AG10803 (cell line): Measurements from ENCODE around the gene SFTPB.
"Not testable (repeated sequence)": the region's sequence is repeated elsewhere in the genome, so short reads cannot be mapped to it uniquely, and the experiment has no call there.

Source experiments
- DNase-seq: peaks from one replicate; pipeline ENCODE4 v3.0.0; 2010; ENCODE audit warnings: low read depth
- H3K4me3 ChIP-seq: 2 replicates; pipeline ENCODE4 v1.5.1; 2011; ENCODE audit warnings: mild to moderate bottlenecking, low read length, control low read depth
- TF ChIP-seq, protein P1 (sequence below): conservative IDR thresholded peaks from 2 replicates; pipeline ENCODE4 v1.5.1; 2011; ENCODE audit warnings: mild to moderate bottlenecking, low read length, control low read depth, inconsistent platforms

The SFTPB gene

DNA sequence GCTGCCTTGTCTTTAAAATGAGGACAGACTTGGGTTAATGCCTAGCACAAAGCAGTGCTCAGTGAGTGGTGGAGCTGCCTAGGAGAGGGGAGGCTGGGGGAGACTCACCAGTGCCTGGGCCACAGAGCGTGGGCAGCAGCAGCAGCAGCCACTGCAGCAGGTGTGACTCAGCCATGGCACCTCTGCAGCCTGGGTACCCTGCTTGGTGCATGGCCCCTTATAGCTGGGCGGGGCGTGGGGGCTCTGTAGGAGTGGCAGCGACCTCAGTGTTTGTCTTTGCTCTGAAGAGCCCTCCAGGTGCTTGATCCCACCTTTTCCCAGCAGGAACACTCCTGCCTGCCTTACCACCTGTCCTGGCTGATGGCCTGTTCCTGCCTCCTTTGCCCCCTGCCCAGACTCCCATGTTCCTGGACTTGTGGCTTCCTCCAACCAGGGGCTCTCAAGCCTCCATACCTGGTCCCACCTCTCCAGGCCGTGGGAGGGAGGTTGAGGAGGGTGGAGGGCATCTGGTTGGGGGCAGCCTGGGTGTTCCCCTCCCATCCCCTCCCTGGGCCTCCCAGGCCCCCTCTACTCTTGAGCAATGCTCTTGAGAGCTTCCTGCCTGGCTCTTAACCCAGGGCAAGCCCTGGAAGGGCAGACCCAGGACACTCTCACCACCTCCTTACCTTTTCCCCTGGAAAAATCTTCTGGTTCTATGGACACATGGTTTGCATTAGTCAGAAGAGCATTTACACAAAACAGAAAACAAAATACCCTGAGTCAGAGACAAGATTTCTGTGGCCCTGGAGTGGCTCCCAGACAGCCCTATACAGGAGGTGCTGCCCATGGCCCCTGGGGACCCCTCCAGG is at the start of gene SFTPB:
SFTPB (minus strand) TSS at position 191 of the 848 bp plus-strand sequence; CDS start at position 175, 16 bp downstream.
- no peak within 1 kb of the TSS for H3K4me3 ChIP-seq
- TF ChIP-seq, protein P1, sequence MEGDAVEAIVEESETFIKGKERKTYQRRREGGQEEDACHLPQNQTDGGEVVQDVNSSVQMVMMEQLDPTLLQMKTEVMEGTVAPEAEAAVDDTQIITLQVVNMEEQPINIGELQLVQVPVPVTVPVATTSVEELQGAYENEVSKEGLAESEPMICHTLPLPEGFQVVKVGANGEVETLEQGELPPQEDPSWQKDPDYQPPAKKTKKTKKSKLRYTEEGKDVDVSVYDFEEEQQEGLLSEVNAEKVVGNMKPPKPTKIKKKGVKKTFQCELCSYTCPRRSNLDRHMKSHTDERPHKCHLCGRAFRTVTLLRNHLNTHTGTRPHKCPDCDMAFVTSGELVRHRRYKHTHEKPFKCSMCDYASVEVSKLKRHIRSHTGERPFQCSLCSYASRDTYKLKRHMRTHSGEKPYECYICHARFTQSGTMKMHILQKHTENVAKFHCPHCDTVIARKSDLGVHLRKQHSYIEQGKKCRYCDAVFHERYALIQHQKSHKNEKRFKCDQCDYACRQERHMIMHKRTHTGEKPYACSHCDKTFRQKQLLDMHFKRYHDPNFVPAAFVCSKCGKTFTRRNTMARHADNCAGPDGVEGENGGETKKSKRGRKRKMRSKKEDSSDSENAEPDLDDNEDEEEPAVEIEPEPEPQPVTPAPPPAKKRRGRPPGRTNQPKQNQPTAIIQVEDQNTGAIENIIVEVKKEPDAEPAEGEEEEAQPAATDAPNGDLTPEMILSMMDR: no peak
- peak; percentile 54 for DNase-seq

DNA sequence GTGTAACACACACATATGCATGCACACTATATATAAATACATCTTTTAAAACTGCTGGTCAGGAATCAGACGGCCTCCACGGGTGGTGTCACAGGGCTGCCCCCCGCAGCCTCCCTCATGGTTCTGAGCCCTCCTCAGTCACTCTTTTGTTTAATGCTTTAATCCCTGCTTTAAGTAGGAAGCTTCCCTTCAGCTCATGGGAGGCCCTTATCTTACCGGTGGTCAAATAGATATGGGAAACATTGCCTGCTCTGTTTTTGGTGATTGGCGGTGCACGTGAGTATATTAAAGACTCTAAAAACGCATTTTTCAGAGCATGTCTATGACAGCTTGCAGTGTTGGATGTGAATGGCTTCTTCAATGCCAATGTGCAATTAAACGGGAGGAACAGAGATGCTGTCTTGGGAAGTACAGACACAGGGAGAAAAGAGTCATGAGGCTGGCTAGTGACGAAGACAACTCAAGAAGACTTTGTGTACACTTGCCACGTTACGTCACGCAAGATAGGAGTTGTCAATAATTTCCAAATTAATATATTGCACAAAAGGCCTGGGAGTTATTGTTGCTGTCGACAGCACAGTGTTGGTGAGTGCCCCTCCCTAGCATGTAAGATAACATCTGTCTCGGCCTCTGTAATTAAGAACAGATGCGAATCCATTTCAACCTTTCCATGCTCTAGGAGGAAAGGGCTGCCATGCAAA is 49.5 kb upstream of the SFTPB start:
- TF ChIP-seq, protein P1: no peak
- peak; percentile 93 for DNase-seq
- H3K4me3 ChIP-seq: no peak overlapping the region

DNA sequence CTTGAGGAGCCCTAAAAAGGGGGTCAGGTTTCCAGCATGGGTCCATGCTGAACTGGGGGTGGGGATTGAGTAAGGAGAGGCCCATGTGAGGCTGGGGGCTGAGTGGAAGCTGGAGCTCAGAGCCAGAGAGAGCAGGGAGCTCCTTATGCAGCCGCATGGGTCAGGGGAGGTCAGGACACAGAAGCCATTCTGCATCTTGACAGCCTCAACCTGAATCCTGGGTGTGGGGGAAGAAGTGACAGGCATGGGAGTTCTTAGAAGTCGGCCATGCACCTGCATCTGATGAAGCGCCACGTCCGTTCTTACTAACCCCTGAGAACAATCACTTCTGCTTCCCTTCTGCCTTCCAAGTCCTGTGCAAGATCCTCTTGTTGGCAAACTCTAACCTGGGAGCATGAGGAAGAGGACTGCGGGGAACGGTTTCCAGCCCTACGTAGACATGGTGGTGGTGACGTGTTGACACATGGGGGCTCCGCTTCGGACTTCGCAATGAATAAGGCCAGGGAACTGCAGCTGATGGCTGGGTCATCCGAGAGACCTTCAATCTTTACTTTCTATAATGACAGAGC is 48.4 kb upstream of the SFTPB start:
- TF ChIP-seq, protein P1: no peak
- no peak overlapping the region for H3K4me3 ChIP-seq
- DNase-seq: no peak

DNA sequence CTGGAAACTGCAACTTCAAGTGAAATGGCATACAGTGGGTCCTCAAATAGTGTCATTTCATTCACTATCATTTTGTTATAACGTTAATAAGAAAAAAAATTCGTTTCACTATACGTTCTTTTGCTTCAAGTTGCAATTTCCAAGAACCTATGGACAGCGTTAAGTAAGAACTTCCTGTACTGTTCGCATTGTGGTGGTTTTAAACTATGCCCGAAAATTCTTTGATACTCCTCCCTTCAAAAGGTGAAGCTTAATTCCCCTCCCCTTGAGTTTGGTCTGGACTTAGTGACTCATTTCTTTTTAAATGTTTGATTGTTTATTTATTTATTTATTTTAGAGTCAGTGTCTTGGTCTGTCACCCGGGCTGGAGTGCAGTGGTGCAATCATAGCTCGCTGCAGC is 46.8 kb upstream of the SFTPB start:
- TF ChIP-seq, protein P1: no peak
- no peak for DNase-seq
- no peak overlapping the region for H3K4me3 ChIP-seq

DNA sequence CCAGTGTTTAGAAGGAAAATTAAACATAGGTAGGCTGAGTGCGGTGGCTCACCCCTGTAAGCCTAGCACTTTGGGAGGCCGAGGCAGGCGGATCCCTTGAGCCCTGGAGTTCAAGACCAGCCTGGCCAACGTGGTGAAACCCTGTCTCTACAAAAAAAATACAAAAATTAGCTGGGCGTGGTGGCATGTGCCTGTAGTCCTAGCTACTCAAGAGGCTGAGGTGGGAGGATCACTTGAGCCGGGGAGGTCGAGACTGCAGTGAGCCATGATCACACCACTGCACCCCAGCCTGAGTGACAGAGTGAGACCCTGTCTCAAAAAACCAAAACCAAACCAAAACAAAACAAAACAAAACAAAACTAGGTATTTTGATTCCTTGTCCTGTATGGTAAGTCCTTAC is 46.4 kb upstream of the SFTPB start:
- not testable (repeated sequence) for DNase-seq, H3K4me3 ChIP-seq

DNA sequence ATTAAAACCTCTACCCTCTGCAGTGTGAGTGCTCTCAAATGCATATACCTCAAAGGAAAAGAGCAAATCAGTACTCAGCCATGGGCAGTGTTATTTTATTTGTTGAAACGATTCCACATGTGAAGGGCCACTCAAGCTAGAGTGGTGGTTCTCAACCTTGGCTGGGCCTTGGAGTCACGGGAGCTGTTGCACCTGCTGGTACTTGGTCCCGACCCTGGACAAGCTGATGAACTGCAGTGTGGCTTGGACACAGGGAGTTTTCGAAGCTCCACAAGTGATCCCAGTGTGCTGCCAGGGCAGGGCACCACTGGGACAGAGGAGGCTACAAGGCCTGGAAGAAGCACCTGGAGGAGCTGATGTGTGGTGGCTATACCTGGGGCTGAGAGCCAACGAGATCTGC is 45.8 kb upstream of the SFTPB start:
- DNase-seq: no peak
- H3K4me3 ChIP-seq: no peak overlapping the region
- TF ChIP-seq, protein P1: no peak

DNA sequence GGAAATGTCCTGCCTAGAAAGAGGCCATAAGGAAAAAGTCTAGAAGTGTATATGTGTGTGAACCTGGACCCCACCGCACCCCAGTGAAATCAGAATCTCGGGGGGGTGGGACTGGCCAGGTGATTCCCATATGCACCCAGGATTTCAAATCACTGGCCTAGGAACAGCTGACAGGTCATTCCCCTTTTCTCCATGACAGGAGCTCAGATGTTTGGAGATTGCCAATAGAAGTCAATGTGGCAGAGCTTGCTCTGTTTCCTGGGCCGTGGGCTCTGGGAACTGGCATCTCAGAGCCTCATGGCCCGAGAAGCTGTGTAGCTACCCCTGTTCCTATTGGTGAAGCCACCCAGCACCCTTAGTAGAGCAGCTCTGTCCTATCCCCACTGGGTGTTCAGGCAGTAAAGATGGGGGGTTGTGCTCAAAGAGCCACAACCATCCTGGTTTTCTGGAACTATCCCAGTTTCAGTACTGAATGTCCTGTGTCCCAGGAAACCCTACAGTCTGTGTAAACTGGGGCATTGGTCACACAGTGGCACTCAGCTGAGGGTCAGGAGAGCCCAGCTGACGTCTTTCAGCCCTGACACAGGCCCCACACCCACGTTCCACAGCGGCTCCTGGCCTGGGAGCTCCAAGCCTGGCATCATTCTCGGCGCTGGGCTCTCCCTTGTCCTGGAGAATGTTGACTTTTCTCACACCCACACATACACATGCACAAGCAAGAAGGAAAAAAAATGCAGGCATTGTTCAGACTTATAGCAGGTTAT is 45.0 kb upstream of the SFTPB start:
- no peak overlapping the region for H3K4me3 ChIP-seq
- DNase-seq: peak; percentile 38
- TF ChIP-seq, protein P1: no peak
